HepG2 (cell line): ENCODE measurements around the gene SOX11. TPM values are rescaled to one million over a fixed set of nuclear protein-coding genes. Genes with fewer than 3 reads are reported as not detected.

Experiments
- ATAC-seq: fragments of 200-7000 bp; cut with Tn5 transposase; 3 replicates; pipeline ENCODE4 v1.9.1; 2020; ENCODE audit warnings: mild to moderate bottlenecking, moderate library complexity
- BruUV-seq: library from RNA; stranded (reverse); fragments of 400-500 nt; replicated peaks from 2 replicates; lab custom pipeline; 2021; lab: Mats Ljungman, UMichigan
- CTCF ChIA-PET: fragments of 300-600 bp; formaldehyde crosslinking; extraction: SDS; loops from one replicate; lab custom pipeline; 2021; ENCODE audit warnings: low total read pairs, inconsistent platforms, low intra/inter-chr PET ratio; lab: Yijun Ruan, JAX
- POLR2A ChIA-PET: fragments of 350-600 bp; sonication (Branson Sonifier 250); formaldehyde crosslinking; loops from one replicate; lab custom pipeline; 2020; ENCODE audit warnings: antibody characterized with exemption, inconsistent platforms; lab: Yijun Ruan, JAX
- DNase-seq: peaks from one replicate; pipeline ENCODE4 v3.0.0-alpha.2; 2015; ENCODE audit warnings: low spot score
- FAIRE-seq: peaks from 3 replicates; lab custom pipeline; 2011; peaks lifted over from hg19 to GRCh38; lab: Jason Lieb, UNC
- H2AFZ ChIP-seq: one replicate; pipeline ENCODE4 v1.6.1; 2011; ENCODE audit warnings: low read length, inconsistent platforms
- H3K27ac ChIP-seq: fragments of 300-600 bp; 3 replicates; pipeline ENCODE4 v1.8.0; 2011; ENCODE audit warnings: mixed run types, mild to moderate bottlenecking, mixed read lengths, low read length, inconsistent platforms; ENCODE audit not compliant: insufficient read depth; ENCODE audit errors: extremely low read length
- H3K27me3 ChIP-seq, 2 experiments: fragments of 200-600 bp in 1 of 2; 2 replicates in 1 of 2; 3 replicates in 1 of 2; pipeline versions ENCODE4 v1.6.0 to v1.8.0; 2011; ENCODE audit warnings: low read length in 2 of 2, mild to moderate bottlenecking in 2 of 2, moderate library complexity in 2 of 2, inconsistent platforms in 1 of 2; ENCODE audit not compliant: insufficient read depth in 2 of 2, control insufficient read depth in 1 of 2
- H3K36me3 ChIP-seq, 2 experiments: fragments of 200-600 bp in 1 of 2; replicated peaks in 1 of 2; 2 replicates in 1 of 2; 3 replicates in 1 of 2; pipeline versions ENCODE4 v1.5.1 to v1.8.0; 2011; ENCODE audit warnings: low read length in 2 of 2, inconsistent platforms in 1 of 2; ENCODE audit not compliant: insufficient read depth in 2 of 2, control insufficient read depth in 1 of 2
- H3K4me1 ChIP-seq: 2 replicates; pipeline ENCODE4 v1.5.1; 2012; ENCODE audit warnings: low read length, inconsistent platforms; ENCODE audit not compliant: insufficient read depth
- H3K4me2 ChIP-seq: 2 replicates; pipeline ENCODE4 v1.6.0; 2011; ENCODE audit warnings: low read depth, low read length, inconsistent platforms
- H3K4me3 ChIP-seq, 3 experiments: fragments of 200-600 bp in 1 of 3; sonication (generic), shearing (Covaris generic) in 1 of 3; replicated peaks in 1 of 3; 2 replicates each; pipeline ENCODE4 v1.5.1; 2011 to 2016; ENCODE audit warnings: low read length in 3 of 3, inconsistent platforms in 2 of 3, low read depth in 2 of 3, mild to moderate bottlenecking in 2 of 3, control low read depth in 1 of 3, mixed read lengths in 1 of 3; ENCODE audit not compliant: insufficient read depth in 1 of 3
- H3K79me2 ChIP-seq: one replicate; pipeline ENCODE4 v1.6.1; 2011; ENCODE audit warnings: low read length, inconsistent platforms; ENCODE audit not compliant: insufficient read depth
- H3K9ac ChIP-seq: 2 replicates; pipeline ENCODE4 v1.6.0; 2011; ENCODE audit warnings: mild to moderate bottlenecking, low read depth, low read length, inconsistent platforms; ENCODE audit not compliant: insufficient read depth
- H3K9me3 ChIP-seq: 2 replicates; pipeline ENCODE4 v1.5.1; 2012; ENCODE audit warnings: mild to moderate bottlenecking, low read length
- H4K20me1 ChIP-seq: 2 replicates; pipeline ENCODE4 v1.6.0; 2011; ENCODE audit warnings: inconsistent platforms, mild to moderate bottlenecking, low read length, moderate library complexity; ENCODE audit not compliant: insufficient read depth
- ARID5B ChIP-seq: IDR thresholded peaks from 2 replicates; pipeline ENCODE4 v1.4.0; 2020; ENCODE audit warnings: mild to moderate bottlenecking, missing genetic modification reagents
- CENPT ChIP-seq: sonication (generic); formaldehyde crosslinking; IDR thresholded peaks from 2 replicates; pipeline ENCODE4 v1.8.0; 2022; ENCODE audit warnings: low read depth, mild to moderate bottlenecking, moderate library complexity, missing genetic modification reagents
- ERF ChIP-seq: IDR thresholded peaks from 2 replicates; pipeline ENCODE4 v1.6.1; 2018; ENCODE audit warnings: missing biosample characterization, missing genetic modification reagents
- JUN ChIP-seq: sonication (generic); formaldehyde crosslinking; IDR thresholded peaks from 2 replicates; pipeline ENCODE4 v1.4.0; 2020; ENCODE audit warnings: mild to moderate bottlenecking, missing genetic modification reagents
- JUND ChIP-seq: sonication (generic); formaldehyde crosslinking; IDR thresholded peaks from 2 replicates; pipeline ENCODE4 v1.8.0; 2022; ENCODE audit warnings: mild to moderate bottlenecking, missing genetic modification reagents
- ZBTB14 ChIP-seq: sonication (generic); formaldehyde crosslinking; IDR thresholded peaks from 2 replicates; pipeline ENCODE4 v1.4.0; 2020; ENCODE audit warnings: missing genetic modification reagents
- ZFP41 ChIP-seq: sonication (generic); formaldehyde crosslinking; IDR thresholded peaks from 2 replicates; pipeline ENCODE4 v1.4.0; 2020; ENCODE audit warnings: mild to moderate bottlenecking, missing genetic modification reagents, borderline replicate concordance
- ZFYVE20 ChIP-seq: sonication (generic); formaldehyde crosslinking; IDR thresholded peaks from 2 replicates; pipeline ENCODE4 v1.8.0; 2023; ENCODE audit warnings: low read depth, mild to moderate bottlenecking, moderate library complexity, missing genetic modification reagents, borderline replicate concordance
- ZNF234 ChIP-seq: sonication (generic); formaldehyde crosslinking; conservative IDR thresholded peaks from 2 replicates; pipeline ENCODE4 v1.5.1; 2020; ENCODE audit warnings: mild to moderate bottlenecking, missing genetic modification reagents
- ZNF441 ChIP-seq: sonication (generic); formaldehyde crosslinking; IDR thresholded peaks from 2 replicates; pipeline ENCODE4 v1.7.0; 2021; ENCODE audit warnings: missing genetic modification reagents, borderline replicate concordance
- ZNF446 ChIP-seq: sonication (generic); formaldehyde crosslinking; IDR thresholded peaks from 2 replicates; pipeline ENCODE4 v1.5.0; 2020; ENCODE audit warnings: mild to moderate bottlenecking, missing genetic modification reagents
- ZSCAN12 ChIP-seq: sonication (generic); formaldehyde crosslinking; IDR thresholded peaks from 2 replicates; pipeline ENCODE4 v1.9.0; 2021; ENCODE audit warnings: mild to moderate bottlenecking, missing genetic modification reagents
- ZSCAN30 ChIP-seq: sonication (generic); formaldehyde crosslinking; IDR thresholded peaks from 2 replicates; pipeline ENCODE4 v1.5.0; 2020; ENCODE audit warnings: mild to moderate bottlenecking, missing genetic modification reagents
- ZSCAN9 ChIP-seq: IDR thresholded peaks from 2 replicates; pipeline ENCODE4 v1.6.1; 2016; ENCODE audit warnings: borderline replicate concordance
- WGBS: methylation state at CpG from one replicate; pipeline ENCODE4 v1.1.6; 2017; ENCODE audit warnings: low lambda C conversion rate; 5-methylcytosine and 5-hydroxymethylcytosine counted together
- in situ Hi-C: cut with HindIII; loops from 2 replicates; pipeline ENCODE4 v1.10.0; 2017; ENCODE audit warnings: low pct_unique_long_range_greater_than_20kb; ENCODE audit not compliant: extremely low pct_ligation_motif_present
- intact Hi-C: fragments of 100-400 bp; cut with micrococcal nuclease; formaldehyde crosslinking; loops from one replicate; pipeline ENCODE4 v1.10.0; 2022; ENCODE audit not compliant: unreplicated experiment
- polyA plus RNA-seq, 8 experiments: library from polyadenylated mRNA; depleted of rRNA in 3 of 8; stranded (reverse) in 7 of 8; unstranded in 1 of 8; fragments of >200 nt; fragmentation: Illumina TruSeq in 4 of 8; extraction: Trizol in 4 of 8; gene quantifications; 2 replicates each; pipeline versions ENCODE4 v1.2.1 to v1.2.3, GENCODE V29; 2011 to 2016; ENCODE audit warnings: low read depth in 4 of 8, missing spikeins in 1 of 8, mixed read lengths in 1 of 8; ENCODE audit not compliant: insufficient read depth in 1 of 8
- total RNA-seq, 5 experiments: library from RNA; depleted of rRNA; stranded (reverse); fragments of >200 nt; fragmentation: Illumina TruSeq; extraction: Trizol; gene quantifications; 2 replicates each; pipeline ENCODE4 v1.2.3, GENCODE V29; 2016; ENCODE audit warnings: low read depth in 1 of 5
- TF ChIP-seq, protein P1 (sequence below): sonication (generic); formaldehyde crosslinking; IDR thresholded peaks from 2 replicates; pipeline ENCODE4 v1.4.0; 2020; ENCODE audit warnings: missing genetic modification reagents, borderline replicate concordance
- TF ChIP-seq, protein P2 (sequence below): sonication (generic); formaldehyde crosslinking; IDR thresholded peaks from 2 replicates; pipeline ENCODE4 v1.8.1; 2022; ENCODE audit warnings: low read depth, mild to moderate bottlenecking, missing genetic modification reagents

The SOX11 gene
- total and polyA plus RNA-seq, 2 of the 13 experiments (the other 11 are each of a cell fraction or from before 2014, with no cell fraction given): not detected

GRCh38 chr2:5749347-5749746 lies 57.2 kb downstream of the SOX11 start:
- TF ChIP-seq ZFP41 (no peak), CENPT (CRISPR knock-in tag) (no peak), ZFYVE20 (no peak), ZNF441 (no peak), ARID5B (CRISPR knock-in tag) (no peak), JUN (CRISPR knock-in tag) (no peak), ZSCAN30 (CRISPR knock-in tag) (no peak), ZNF446 (CRISPR knock-in tag) (no peak), ZNF234 (no peak), JUND (CRISPR knock-in tag) (no peak), ZSCAN9 (CRISPR knock-in tag) (no peak), ZBTB14 (CRISPR knock-in tag) (no peak), ERF (CRISPR knock-in tag) (no peak), ZSCAN12 (CRISPR knock-in tag) (no peak)
- TF ChIP-seq, protein P1, sequence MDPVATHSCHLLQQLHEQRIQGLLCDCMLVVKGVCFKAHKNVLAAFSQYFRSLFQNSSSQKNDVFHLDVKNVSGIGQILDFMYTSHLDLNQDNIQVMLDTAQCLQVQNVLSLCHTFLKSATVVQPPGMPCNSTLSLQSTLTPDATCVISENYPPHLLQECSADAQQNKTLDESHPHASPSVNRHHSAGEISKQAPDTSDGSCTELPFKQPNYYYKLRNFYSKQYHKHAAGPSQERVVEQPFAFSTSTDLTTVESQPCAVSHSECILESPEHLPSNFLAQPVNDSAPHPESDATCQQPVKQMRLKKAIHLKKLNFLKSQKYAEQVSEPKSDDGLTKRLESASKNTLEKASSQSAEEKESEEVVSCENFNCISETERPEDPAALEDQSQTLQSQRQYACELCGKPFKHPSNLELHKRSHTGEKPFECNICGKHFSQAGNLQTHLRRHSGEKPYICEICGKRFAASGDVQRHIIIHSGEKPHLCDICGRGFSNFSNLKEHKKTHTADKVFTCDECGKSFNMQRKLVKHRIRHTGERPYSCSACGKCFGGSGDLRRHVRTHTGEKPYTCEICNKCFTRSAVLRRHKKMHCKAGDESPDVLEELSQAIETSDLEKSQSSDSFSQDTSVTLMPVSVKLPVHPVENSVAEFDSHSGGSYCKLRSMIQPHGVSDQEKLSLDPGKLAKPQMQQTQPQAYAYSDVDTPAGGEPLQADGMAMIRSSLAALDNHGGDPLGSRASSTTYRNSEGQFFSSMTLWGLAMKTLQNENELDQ: no peak
- TF ChIP-seq, protein P2, sequence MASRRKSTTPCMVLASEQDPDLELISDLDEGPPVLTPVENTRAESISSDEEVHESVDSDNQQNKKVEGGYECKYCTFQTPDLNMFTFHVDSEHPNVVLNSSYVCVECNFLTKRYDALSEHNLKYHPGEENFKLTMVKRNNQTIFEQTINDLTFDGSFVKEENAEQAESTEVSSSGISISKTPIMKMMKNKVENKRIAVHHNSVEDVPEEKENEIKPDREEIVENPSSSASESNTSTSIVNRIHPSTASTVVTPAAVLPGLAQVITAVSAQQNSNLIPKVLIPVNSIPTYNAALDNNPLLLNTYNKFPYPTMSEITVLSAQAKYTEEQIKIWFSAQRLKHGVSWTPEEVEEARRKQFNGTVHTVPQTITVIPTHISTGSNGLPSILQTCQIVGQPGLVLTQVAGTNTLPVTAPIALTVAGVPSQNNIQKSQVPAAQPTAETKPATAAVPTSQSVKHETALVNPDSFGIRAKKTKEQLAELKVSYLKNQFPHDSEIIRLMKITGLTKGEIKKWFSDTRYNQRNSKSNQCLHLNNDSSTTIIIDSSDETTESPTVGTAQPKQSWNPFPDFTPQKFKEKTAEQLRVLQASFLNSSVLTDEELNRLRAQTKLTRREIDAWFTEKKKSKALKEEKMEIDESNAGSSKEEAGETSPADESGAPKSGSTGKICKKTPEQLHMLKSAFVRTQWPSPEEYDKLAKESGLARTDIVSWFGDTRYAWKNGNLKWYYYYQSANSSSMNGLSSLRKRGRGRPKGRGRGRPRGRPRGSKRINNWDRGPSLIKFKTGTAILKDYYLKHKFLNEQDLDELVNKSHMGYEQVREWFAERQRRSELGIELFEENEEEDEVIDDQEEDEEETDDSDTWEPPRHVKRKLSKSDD (CRISPR knock-in tag): no peak
- no peaks in the 10 kb centered on the region; the same call in 1 of the 2 replicates for H3K9me3 ChIP-seq
- ChIA-PET POLR2A (no interaction called here), CTCF (no interaction called here)
- H3K4me1 ChIP-seq: no peaks in the 10 kb centered on the region
- no peak overlapping the region for H3K4me3 ChIP-seq
- FAIRE-seq (no peak), DNase-seq (no peak), ATAC-seq (no peak)
- BruUV-seq: no TSS peak
- intact Hi-C loops (no loop called here), in situ Hi-C loops (no loop called here)
- H3K4me2 ChIP-seq: no peak overlapping the region
- no peak overlapping the region for H3K27ac ChIP-seq
- WGBS: 59% methylated on average over 8 of the region's 8 CpGs
- no peak overlapping the region for H3K9ac ChIP-seq
- H3K27me3 ChIP-seq: no peaks in the 10 kb centered on the region
- H3K79me2 ChIP-seq: no peaks in the 10 kb centered on the region
- no peaks in the 10 kb centered on the region for H3K36me3 ChIP-seq
- H2AFZ ChIP-seq: no peak overlapping the region
- H4K20me1 ChIP-seq: no peaks in the 10 kb centered on the region
